Transverse colon (tissue), 4 donors: ENCODE data around the gene F2RL1. TPM values are rescaled to one million over a fixed set of nuclear protein-coding genes. Genes with fewer than 3 reads are reported as not detected.
A peak's percentile ranks its signal among the peaks of the same experiment; 100 is the strongest.

ENCODE experiments used
- DNase-seq: peaks from one replicate; pipeline ENCODE4 v3.0.0-alpha.2; 2019
- H3K27ac ChIP-seq, 4 donors: fragments of 200-600 bp; sonication (generic); 2 replicates each; pipeline ENCODE4 v1.5.1; 2016 to 2018; ENCODE audit warnings: inconsistent platforms in 4 of 4
- H3K27me3 ChIP-seq: fragments of 200-600 bp; sonication (generic); 2 replicates; pipeline ENCODE4 v1.5.1; 2017; ENCODE audit warnings: inconsistent platforms
- H3K36me3 ChIP-seq, 4 donors: fragments of 200-600 bp; sonication (generic); 2 replicates each; pipeline ENCODE4 v1.5.1; 2017 to 2019; ENCODE audit warnings: inconsistent platforms in 4 of 4
- H3K4me1 ChIP-seq, 4 donors: fragments of 200-600 bp; sonication (generic); 2 replicates each; pipeline ENCODE4 v1.5.1; 2017 to 2020; ENCODE audit warnings: inconsistent platforms in 4 of 4
- H3K4me3 ChIP-seq, 4 donors: fragments of 200-600 bp; sonication (generic); 1 replicate in 1 of 4; 2 replicates in 3 of 4; pipeline versions ENCODE4 v1.5.1 to v1.6.1; 2017 to 2019; ENCODE audit warnings: inconsistent platforms in 4 of 4
- H3K9me3 ChIP-seq, 2 donors: fragments of 200-600 bp; sonication (generic); 2 replicates each; pipeline ENCODE4 v1.5.1; 2017 to 2019; ENCODE audit warnings: inconsistent platforms in 2 of 2
- EP300 ChIP-seq: sonication (generic); formaldehyde crosslinking; IDR thresholded peaks from one replicate; pipeline ENCODE4 v1.6.1; 2017; ENCODE audit warnings: antibody characterized with exemption, low read depth
- POLR2A ChIP-seq: fragments of 450-650 bp; IDR thresholded peaks from one replicate; pipeline ENCODE4 v1.6.1; 2016; ENCODE audit warnings: antibody characterized with exemption, mild to moderate bottlenecking, moderate library complexity
- POLR2AphosphoS5 ChIP-seq, 3 donors: sonication (generic); formaldehyde crosslinking; IDR thresholded peaks; one replicate each; pipeline ENCODE4 v1.6.1; 2016; ENCODE audit warnings: antibody characterized with exemption in 3 of 3
- WGBS, 2 donors: methylation state at CpG; one replicate each; pipeline ENCODE4 v1.1.5; 2018; ENCODE audit warnings: low coverage in 1 of 2; 5-methylcytosine and 5-hydroxymethylcytosine counted together
- in situ Hi-C, 4 donors: fragments of 200-750 bp; cut with MboI; loops; one replicate each; pipeline versions ENCODE4 v1.15.0 to v1.15.1; 2017; ENCODE audit warnings: low sequenced_read_pairs in 3 of 4, low pct_ligation_motif_present in 1 of 4, low pct_unique_long_range_greater_than_20kb in 1 of 4
- intact Hi-C: fragments of 100-400 bp; cut with DNase I; formaldehyde crosslinking; loops from one replicate; pipeline ENCODE4 v1.15.1; 2023; ENCODE audit warnings: low total_unique reads
- small RNA-seq, 4 donors: library from RNA; depleted of rRNA; stranded (forward); fragments of <200 nt; gene quantifications; one replicate each; pipeline ENCODE3, GENCODE V24; 2016
- total RNA-seq, 4 donors: library from RNA; depleted of rRNA; stranded (reverse); fragments of >200 nt; gene quantifications; one replicate each; pipeline ENCODE4 v1.1.0, GENCODE V29; 2016
- TF ChIP-seq, protein P1 (sequence below), 5 experiments: fragments of 200-600 bp in 3 of 5; fragments of 450-650 bp in 2 of 5; sonication (generic) in 3 of 5; IDR thresholded peaks; 1 replicate in 2 of 5; 2 replicates in 3 of 5; pipeline ENCODE4 v1.5.1; 2016 to 2017; ENCODE audit warnings: antibody characterized with exemption in 5 of 5, inconsistent platforms in 3 of 5, mild to moderate bottlenecking in 2 of 5, moderate library complexity in 1 of 5

Gene F2RL1
- total RNA-seq, 4 donors from 2014 or later: 38.8 to 209 (median 92.1) TPM

DNA sequence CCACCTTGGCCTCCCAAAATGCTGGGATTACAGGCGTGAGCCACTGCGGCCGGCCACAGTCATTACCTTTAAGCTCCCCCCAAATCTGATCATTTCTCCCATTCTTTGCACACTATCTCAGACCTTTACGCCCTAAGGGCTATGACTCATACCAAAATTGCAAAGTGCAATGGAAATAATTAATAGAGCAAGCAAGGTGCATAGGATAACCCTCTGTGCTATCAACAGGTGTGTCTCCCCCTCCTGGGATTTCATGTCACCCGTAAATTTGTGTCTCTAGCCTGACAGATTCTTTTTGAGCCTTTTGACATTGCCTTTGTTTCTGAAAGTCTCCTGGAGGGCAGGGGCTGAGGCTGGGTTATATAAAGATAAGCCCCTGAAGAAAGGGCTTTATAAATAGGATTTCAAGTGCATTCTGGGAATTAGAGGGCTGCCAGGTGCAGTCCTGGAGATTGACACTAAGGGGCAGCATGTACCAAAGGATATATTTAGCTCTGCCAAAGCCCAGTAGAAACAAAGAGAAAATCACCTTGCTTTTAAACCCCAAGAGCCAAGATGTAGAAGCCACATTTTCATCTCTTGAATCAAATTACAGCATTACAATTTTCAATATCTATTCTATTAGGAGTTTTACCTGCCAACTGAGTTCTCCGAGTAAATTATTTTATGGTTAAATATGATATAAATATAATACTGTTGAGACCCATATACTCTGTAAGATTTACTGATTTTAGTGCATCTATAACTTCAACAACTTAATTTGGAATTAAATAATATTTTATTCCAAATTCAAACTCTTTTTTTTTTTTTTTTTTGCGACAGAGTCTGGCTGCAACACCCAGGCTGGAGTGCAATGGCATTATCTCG is 49.2 kb downstream of the F2RL1 start:
- H3K36me3 ChIP-seq: no peaks in the 10 kb centered on the region
- TF ChIP-seq, protein P1, sequence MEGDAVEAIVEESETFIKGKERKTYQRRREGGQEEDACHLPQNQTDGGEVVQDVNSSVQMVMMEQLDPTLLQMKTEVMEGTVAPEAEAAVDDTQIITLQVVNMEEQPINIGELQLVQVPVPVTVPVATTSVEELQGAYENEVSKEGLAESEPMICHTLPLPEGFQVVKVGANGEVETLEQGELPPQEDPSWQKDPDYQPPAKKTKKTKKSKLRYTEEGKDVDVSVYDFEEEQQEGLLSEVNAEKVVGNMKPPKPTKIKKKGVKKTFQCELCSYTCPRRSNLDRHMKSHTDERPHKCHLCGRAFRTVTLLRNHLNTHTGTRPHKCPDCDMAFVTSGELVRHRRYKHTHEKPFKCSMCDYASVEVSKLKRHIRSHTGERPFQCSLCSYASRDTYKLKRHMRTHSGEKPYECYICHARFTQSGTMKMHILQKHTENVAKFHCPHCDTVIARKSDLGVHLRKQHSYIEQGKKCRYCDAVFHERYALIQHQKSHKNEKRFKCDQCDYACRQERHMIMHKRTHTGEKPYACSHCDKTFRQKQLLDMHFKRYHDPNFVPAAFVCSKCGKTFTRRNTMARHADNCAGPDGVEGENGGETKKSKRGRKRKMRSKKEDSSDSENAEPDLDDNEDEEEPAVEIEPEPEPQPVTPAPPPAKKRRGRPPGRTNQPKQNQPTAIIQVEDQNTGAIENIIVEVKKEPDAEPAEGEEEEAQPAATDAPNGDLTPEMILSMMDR (IDR thresholded peaks at IDR 0.05): peak; percentile 60 to 78 (median 73)
- TF ChIP-seq EP300: no peak
- no peak for TF ChIP-seq POLR2AphosphoS5 (IDR thresholded peaks at IDR 0.05)
- TF ChIP-seq POLR2A: no peak
- H3K27me3 ChIP-seq: no peaks in the 10 kb centered on the region
- H3K4me1 ChIP-seq: peaks cover 0 to 7% (median 0%) of the 10 kb centered on the region in 4 donors
- 68 to 72% methylated on average over 6 to 8 of the region's 8 CpGs for WGBS, 2 donors
- no peak overlapping the region for H3K4me3 ChIP-seq
- no peak overlapping the region for H3K27ac ChIP-seq
- intact Hi-C loops (no loop called here), in situ Hi-C loops (loop anchor here in 1 of 4 donors (10.0 kb wide), 1 partner anchor 147 kb away; no protein-coding TSS in a partner anchor)
- peak; percentile 70 for DNase-seq
- H3K9me3 ChIP-seq: no peaks in the 10 kb centered on the region

DNA sequence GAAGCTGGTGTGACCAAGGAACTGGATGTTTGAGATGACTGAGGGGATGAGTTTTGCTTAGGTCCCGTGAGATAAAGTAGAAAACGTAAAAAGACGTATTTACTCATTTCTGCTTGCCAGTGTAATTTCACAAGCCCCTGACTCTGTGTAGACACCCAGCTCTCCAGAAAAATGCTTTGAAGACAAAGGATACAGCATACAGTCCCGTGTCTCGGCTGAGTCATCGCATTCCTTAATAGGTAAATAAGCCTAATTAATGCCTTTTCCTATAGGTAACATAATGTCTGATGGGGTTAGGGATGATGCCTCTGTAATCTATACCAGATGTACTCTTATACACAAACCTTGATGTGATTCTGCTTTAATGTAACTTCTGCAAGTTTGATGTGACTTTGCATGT is 51.2 kb downstream of the F2RL1 start:
- H3K27me3 ChIP-seq: no peaks in the 10 kb centered on the region
- in situ Hi-C loops: loop anchor here in 1 of 4 donors (10.0 kb wide), 1 partner anchor 145 kb away; no protein-coding TSS in a partner anchor
- no peaks in the 10 kb centered on the region for H3K9me3 ChIP-seq
- peaks cover 0 to 8% (median 0%) of the 10 kb centered on the region in 4 donors for H3K4me1 ChIP-seq
- intact Hi-C loops: no loop called here
- no peak for TF ChIP-seq POLR2AphosphoS5 (IDR thresholded peaks at IDR 0.05)
- TF ChIP-seq EP300: no peak
- TF ChIP-seq, protein P1 (IDR thresholded peaks at IDR 0.05): no peak
- TF ChIP-seq POLR2A: no peak
- no peak overlapping the region for H3K27ac ChIP-seq
- H3K4me3 ChIP-seq: no peak overlapping the region
- 77 to 100% methylated on average over 3 to 6 of the region's 6 CpGs for WGBS, 2 donors
- no peaks in the 10 kb centered on the region for H3K36me3 ChIP-seq
- no peak for DNase-seq

DNA sequence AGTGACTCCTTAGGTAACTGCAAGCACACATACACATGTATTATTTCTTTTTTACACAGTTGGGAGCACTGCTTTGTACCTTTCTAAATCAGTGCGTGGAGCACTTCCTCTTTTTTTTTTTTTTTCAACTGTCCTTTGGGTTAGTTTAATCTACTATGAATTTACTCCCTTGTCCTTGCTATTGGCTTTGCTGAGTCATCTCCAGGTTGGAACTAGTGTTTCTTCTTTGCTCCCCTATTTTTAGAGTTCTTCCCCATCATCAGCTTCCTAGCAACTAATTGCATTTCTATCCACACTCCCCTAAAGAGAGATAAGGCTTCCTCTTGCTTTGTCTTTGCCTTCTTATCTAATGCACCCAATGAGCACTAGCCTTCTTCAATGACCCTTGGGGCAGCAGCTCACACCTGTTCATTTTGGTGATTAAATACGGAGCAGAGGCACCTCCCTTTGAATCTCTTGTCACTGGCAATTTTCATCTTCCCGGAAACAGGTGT is 55.3 kb downstream of the F2RL1 start:
- peaks cover 0 to 3% (median 0%) of the 10 kb centered on the region in 4 donors for H3K4me1 ChIP-seq
- 44 to 63% methylated on average over 3 of the region's 3 CpGs for WGBS, 2 donors
- intact Hi-C loops: no loop called here
- no peaks in the 10 kb centered on the region for H3K27me3 ChIP-seq
- no peaks in the 10 kb centered on the region for H3K36me3 ChIP-seq
- no peaks in the 10 kb centered on the region for H3K9me3 ChIP-seq
- in situ Hi-C loops: loop anchor here in 1 of 4 donors (10.0 kb wide), 1 partner anchor 141 kb away; no protein-coding TSS in a partner anchor
- TF ChIP-seq EP300 (no peak), POLR2AphosphoS5 (IDR thresholded peaks at IDR 0.05) (no peak), POLR2A (no peak)
- TF ChIP-seq, protein P1 (IDR thresholded peaks at IDR 0.05): no peak
- H3K4me3 ChIP-seq: no peak overlapping the region
- no peak for DNase-seq
- no peak overlapping the region for H3K27ac ChIP-seq

Small RNA genes within 50 kb of the gene (small RNA-seq; reads per million reads assigned to genes)
- 0 reads per million in 4 donors for gene RN7SL208P

Other genes starting within 250 kb of the F2RL1 start
- gene F2RL2, start 195.6 kb upstream of the F2RL1 start, total RNA-seq: under 1 TPM in 2 of 4 donors, not detected in 2; 0.32 to 0.96 TPM
- 10 to 100 TPM in 1 of 4 donors, 1 to 10 TPM in 2, under 1 TPM in 1; 0.75 to 10.7 (median 6.8) TPM for gene F2R, start 102.9 kb upstream of the F2RL1 start, total RNA-seq
- gene S100Z, start 31.0 kb downstream of the F2RL1 start, total RNA-seq: under 1 TPM in 1 of 4 donors, not detected in 3; 0.80 TPM
- gene CRHBP, start 134.0 kb downstream of the F2RL1 start, total RNA-seq: under 1 TPM in 1 of 4 donors, not detected in 3; 0.79 TPM
- 10 to 100 TPM; 30.6 to 69.6 (median 50.1) TPM for gene AGGF1, start 211.4 kb downstream of the F2RL1 start, total RNA-seq